ENCODE results near the gene ADAP1.

ADAP1 gene

DNA sequence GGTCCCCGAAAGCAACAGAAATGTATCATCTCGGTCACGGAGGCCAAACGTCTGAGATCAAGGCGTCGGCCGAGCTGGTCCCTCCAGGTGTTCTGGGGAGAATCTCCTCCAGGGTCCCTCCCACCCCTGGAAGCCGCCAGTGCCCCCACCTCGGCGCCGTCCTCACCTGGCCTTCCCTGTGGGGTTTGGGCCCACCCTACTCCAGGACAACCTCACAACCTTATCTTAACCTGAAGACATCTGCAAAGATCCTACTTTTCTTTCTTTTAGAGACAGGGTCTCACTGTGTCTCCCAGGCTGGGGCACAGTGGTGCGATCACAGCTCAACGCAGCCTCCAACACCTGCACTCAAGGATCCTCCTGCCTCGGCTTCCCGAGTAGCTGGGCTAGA is 33.4 kb downstream of the ADAP1 start:
- DNase-seq, result no peak

DNA sequence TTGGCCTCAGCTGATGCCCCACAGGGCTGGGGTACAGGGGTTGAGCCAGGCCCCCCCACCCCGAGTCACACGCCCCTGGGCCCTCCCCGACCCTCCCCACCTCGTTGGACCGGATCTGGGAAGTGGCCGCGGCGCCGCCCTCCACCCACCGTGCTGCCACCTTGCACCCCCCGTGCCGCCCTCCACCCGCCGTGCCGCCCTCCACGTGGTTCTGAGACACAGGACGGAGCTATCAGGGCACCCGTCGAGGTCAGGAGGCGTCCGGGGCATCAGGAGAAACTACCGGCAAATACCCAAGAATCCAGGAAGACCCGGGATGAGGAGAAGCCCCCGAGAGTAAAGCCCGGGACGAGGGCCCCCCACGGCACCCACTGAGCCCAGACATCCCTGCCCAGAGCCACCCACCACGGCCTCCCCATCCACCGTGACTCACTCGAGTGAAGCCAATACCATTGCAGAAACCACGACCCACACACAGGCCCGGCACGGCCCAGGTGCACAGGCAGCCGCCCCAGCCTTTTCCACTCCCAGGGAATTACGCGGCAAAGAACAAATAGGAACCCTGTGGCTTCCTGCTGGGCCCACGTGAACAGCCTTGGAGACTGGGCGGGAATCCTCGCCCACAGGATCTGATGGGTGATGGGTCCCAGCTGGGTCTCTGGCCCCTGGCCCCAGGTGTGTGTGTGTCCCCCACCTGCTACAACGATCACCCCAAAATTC is 34.0 kb downstream of the ADAP1 start:
- DNase-seq, result no peak

DNA sequence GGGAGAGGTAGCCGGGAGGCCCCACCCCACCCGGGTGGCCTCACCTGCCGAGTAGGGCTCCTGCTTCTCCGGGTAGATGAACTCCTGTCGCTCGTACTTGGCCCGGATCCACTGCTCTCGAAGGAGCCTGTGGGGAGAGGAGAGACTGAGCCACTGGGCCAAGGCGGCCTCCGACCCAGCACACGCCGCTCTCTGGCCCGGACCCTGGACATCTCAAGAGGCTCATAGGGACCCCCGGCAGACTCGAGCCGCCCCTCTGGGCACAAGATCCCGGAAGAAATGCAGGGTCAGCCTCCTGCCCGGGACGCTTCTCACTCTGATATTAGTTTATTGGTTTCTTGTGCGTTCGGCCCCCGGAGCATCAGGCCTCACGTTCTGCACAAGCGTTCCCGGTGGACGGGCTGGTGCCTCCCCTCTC is 34.5 kb downstream of the ADAP1 start:
- no peak for DNase-seq

DNA sequence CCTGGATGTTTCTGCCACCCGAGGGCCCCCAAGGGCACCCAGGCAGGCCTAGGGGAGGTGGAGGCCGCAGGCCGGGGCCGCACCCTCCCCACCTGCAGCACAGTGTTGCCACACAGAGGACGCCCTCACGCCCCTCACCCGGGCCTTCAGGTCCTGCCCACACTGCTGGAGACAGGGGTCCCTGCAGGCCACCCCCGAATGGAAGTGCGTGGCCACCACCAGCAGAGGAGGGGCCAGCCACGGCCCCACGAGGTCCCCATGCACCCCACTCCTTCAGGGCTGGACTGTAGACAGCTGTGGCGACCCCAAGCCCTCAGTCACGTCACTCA is 35.4 kb downstream of the ADAP1 start:
- DNase-seq, result no peak

DNA sequence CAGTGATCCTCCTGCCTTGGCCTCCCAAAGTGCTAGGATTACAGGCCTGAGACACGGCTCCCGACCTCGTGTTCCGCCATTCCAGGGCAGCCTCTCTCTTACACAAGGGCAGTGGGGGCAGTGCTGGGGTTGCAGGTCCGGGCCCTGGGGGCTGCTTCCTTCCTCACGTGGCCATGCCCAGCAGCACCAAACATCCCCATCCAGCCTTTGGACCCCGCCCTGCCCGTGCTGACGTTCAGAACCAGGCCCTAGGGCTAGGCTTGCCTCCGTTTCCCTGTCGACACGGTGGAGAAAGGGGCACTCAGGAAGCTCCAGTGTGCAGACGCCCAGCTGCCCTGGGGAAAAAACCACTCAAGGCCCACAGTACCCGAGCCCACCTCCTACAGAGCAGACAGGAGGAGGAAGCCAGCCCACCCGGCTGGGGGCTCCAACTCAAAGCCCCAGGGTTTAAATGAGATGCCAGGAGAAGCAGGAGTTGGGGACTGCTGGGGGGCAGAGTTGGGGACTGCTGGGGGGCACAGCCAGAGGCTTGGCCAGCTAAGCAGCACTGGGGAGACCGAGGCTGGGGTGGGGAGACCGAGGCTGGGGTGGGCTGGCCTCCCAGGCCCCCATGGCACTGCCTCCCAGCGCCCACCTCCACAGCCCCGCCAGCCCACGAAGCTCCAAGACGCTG is 35.9 kb downstream of the ADAP1 start:
- DNase-seq, result no peak

DNA sequence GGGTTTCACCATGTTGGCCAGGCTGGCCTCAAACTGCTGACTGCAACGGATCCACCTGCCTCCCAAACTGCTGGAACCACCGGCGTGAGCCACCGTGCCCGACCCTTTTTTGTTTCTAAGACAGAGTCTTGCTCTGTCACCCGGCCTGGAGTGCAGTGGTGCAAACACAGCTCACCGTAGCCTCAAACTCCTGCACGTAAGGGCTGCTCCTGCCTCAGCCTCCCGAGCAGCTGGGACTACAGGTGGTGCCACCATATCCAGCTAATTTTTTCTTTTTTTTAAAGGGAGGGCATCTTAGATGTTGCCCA is 36.4 kb downstream of the ADAP1 start:
- DNase-seq, result no peak

DNA sequence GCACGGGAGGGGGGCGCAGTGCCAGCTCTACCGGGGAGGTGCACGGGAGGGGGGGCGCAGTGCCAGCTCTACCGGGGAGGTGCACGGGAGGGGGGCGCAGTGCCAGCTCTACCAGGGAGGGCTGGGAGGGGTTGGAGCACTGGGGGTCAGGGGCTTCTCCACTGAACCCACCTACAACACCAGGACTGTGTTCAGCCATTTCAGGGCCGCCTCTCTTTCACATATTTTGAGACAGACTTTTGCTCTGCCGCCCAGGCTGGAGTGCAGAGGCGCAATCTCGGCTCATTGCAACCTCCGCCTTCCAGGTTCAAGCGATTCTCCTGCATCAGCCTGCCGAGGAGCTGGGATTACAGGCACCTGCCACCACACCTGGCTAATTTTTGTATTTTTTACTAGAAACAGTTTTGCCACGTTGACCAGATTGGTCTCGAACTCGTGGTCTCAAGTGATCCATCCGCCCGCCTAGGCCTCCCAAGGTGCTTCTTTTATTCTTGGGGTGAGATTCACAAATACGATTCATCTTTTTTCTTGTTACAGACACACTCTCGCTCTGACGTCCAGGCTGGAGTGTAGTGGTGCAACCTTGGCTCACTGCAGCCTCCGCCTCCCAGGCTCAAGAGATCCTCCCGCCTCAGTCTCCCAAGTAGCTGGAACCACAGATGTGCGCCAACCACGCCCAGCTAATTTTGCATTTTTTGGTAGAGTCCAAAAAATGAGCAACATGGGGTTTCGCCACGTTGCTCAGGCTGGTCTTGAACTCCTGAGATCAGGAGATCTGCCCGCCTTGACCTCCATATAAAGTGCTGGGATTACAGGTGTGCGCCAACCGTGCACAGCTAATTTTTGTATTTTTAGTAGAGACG is 37.0 kb downstream of the ADAP1 start:
- DNase-seq, result no peak

DNA sequence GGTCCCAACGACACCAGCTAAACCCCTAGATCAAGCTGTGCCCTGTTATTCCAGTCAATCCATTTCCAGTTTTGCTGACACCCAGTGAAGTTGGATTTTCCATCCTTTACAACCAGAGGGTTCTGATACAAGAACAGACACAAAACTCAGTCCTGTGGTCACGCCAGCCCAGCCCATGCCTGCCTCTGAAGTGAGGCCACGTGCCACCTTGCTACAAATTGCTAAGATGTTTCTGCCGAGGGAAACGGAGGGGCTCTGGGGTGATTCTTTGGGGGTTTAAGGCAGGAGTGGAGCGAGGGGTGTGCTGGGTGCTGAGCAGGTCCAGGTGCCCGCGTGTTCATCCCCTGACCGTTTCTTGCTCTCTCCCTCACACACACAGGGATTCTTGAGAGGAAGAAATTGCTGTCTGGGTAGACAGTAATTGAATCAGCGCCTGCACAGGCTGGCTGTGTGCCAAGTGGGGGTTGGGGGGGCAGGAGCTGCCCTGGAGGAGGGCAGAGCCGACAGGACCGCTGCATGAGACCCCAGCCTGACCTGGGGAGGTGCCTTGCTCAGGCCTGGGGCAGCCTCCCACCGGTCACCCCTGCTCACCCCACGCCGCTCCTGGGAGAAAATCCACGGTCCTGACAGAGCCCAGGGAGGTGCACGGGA is 38.1 kb downstream of the ADAP1 start:
- no peak for DNase-seq

DNA sequence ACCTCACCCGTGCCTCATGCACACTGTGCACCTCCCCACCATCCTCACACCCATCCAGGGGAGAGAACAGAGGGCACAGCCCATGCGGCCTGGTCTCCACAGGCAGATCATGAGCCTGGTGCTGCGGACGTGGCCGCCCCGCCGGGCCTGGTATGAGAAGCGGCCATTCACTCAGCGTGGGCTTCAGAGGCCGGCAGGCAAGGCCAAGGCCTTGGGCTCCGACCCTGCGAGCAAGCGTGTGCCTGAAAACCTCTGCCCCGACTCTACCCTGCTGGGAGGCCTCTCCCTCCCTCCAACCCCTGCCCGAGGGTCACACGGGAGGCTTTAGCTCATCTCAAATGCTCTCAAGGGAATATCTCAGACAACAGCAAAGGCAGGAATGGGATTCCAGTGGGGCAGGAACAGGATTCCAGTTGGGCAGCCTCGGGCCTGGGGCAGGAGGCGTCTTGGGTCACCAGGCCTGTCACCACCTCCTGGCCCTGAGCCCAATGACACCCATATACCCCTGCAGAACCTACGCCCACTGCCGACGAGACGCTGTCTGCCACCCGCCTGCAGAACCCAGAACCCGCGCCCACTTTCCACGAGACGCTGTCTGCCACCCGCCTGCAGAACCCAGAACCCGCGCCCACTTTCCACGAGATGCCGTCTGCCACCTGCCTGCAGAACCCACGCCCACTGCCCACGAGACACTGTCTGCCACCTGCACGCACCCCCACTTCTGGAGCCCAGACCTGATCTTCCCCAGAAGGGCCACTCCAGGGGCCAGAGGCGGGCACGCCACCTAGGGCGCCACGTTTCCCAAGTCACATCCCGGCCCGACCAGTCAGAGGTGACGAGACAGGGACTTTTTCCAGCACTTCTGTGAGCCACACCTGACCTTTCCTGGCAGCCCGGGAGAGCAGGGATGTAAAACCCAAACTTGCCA is 38.9 kb downstream of the ADAP1 start:
- DNase-seq, result no peak

DNA sequence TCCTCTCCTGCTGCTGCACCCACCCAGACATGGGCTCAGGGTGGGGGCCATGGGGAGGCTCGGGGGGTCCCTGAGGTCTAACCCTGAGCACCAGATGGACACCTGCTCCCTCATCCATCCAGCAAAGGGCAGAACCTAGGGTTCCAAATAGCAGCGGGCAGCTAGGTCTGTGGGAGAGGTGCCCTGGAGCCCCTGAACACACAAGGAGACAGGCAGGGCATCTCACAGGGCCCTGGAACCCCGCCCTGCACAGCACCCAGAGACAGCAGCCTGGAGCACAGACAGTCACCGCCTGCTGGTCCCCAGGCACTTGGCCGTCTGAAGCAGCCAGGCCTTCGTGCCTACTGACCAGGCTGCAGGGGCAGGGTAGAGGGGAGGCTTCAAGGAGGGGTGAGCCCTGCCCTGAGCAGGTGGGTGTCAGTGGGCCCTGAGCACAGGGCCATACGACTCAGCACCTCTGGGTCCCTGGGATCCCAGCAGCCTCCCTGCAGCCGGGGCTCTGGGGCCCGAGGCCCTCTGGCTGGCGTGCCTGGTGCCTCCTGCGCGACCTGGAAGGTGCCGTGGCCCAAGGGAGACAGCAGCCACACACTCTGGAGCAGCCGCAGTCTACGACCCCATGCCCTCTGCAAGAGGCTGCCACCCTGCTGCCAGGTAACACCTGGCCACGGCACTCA is 39.8 kb downstream of the ADAP1 start:
- no peak for DNase-seq

DNA sequence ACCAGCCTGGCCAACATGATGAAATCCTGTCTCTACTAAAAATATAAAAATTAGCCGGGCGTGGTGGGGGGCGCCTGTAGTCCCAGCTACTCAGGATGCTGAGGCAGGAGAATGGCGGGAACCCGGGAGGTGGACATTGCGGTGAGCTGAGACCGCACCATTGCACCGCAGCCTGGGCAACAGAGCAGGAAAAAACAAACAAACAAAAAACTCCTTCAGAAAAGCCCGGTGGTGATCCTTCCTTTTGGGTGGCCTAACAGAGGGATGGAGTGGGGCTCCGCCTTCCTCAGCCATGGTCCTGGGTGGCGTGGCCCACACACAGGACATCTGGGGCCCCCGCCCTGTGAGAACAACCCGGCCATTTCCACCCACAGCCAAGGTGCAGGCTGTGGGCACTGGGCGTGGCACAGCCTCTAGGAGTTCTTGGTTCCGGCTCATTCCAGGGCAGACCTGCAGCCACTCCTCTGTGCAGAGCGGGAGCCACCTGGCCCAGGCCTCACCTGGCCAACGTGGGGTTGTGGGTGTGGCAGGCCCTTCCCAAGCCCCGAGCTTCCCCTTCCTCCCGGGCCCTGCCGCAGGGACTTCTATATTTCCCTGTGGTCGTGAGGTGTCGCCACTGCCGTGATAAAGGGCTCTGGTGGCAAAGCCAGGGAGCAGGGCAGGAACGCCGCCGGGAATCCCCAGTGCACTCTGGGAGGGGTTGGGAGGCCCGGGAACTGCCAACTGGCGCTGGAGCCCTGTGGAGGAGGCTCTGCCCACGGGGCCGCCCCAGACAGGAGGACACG is 40.6 kb downstream of the ADAP1 start:
- no peak for DNase-seq

DNA sequence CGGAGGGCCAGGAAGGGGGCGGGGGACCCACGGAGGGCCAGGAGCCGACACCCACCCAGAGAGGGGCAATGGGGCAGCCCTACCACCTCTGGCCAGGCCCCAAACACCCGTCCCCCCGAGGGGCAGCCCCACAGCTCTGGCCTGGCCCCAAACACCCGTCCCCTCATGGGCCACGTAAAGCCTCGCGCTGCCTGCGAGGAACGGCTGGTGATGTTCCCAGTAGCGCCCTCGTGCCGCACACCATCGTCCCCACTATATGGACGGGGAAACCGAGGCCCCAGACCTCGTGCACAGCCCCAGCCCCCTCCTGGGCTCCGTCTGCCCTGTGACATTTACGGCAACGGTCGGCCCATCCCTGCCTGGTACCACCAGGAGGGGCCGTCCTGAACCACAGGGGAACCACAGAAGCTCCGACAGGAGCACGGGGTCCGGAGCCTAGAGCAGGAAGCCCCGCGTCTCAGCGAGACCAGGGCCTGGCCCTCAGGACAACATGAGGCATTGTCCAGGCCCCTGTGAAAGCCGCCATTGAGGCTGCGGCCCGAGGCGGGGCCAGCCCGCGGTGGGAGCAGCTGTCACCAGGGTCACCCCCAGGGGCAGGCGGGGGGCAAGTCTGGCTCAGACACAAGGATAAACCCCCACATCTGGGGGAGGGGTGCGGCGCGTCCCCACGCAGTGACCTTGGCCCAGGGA is 42.5 kb downstream of the ADAP1 start:
- DNase-seq, result no peak

DNA sequence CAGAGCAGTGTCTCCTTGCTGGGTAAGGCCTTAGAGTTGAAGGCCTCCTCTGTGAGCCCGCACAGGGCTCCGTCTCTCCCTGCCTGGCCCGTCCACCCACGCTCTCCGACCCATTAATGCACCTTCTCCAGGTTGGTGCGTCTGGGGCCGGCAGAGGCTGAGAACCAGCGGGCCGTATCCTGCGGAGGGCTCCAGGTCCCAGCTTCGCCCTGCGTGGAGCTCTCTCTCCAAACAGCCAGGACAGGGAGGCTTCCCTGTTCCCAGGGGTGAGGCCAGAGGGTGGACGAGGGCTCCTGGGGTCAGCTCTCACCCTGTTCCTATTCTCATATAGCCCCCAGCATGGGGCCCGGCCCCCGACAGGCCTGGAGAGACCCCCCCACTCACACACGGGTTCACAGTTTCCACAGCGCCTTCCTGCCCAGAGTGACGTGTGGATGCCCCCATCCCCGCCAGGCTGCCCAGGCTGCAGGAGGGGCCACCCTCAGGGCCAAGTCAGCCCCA is 43.5 kb downstream of the ADAP1 start:
- DNase-seq, result no peak

DNA sequence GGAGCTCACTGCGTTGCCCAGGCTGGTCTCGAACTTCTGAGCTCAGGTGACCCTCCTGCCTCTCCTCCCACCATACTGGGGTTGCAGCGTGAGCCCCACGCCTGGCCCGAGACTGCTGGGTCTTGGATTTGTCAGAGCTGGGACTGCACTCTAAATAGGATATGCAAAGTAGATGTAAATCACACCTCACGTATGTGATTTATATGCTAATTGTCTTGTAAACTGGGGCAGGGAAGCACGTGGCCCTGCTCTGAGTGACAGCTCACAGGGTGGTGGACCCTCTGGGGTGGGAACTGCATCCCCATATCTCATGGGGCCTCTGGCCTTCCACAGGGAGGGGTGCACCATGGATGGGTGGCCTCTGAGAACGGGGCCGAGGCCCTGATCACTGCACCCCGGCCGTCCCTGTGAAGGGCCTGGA is 44.0 kb downstream of the ADAP1 start:
- DNase-seq, result no peak

DNA sequence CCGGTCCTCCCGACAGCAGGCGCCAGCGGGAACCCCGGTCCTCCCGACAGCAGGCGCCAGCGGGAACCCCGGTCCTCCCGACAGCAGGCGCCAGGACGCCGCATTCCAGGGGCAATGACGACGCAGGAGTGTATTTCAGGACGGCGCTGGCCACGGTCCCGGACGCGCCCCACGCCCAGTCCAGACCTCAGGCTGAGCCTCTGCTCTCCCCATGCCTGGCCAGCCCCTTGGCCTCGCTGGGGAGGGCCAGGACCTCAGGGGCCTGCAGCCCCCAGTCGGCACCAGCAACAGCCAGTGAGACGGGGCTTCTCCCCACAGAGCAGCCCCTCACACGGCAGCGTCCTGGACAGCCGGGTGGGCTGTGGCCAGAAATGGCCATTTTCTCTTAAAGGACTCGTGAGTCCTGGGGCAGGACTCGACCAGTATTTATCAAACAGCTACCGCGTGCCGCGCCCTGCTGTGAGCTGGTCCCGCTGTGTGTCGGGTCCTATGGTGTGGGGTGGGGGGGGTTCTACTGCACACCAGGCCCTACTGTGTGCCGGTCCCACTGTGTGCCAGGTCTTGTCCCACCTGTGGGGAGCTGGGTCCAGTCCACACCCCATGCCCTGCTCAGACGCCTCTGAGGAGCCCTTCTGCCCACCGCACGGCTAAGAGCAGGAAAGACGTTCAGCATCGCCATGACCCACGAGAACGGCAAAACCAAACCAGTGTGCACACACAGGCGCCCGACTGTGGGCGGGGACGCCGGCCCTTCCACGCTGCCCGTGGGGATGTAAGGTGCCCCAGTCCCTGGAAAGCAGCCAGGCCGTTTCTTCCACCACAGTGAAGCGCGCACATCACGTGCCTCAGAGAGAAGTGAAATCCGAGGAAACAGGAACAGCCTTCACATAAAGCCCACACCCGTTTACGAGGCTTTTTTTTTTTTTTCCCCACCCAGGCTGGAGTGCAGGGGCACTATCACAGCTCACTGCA is 44.8 kb downstream of the ADAP1 start:
- DNase-seq, result no peak

DNA sequence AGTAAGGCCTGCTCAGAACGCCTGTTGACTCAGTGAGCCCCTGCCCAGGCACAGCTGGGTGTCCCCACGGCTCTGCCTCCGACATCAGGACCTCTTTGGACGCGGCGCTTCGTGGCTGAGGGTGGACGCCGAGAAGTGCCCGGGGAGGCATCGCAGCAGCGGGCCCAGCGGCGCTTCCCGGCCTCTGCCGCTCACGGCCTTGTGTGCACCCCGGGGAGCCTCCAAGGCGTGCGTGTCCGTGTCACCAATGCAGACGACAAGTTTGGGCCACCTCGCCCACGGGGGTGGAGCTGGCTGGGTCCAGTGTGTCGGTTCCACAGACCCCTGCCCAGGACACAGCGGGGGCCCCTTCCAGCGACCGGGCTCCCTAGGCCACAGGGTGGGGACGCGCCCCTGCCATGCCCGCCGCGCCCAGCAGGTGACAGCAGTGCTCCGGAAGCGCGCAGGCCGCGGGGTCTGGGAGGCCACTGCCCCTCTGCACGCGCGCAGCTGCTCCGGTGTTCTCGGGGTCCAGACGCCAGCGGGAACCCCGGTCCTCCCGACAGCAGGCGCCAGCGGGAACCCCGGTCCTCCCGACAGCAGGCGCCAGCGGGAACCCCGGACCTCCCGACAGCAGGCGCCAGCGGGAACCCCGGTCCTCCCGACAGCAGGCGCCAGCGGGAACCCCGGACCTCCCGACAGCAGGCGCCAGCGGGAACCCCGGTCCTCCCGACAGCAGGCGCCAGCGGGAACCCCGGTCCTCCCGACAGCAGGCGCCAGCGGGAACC is 45.7 kb downstream of the ADAP1 start:
- DNase-seq, result peak; percentile 52

DNA sequence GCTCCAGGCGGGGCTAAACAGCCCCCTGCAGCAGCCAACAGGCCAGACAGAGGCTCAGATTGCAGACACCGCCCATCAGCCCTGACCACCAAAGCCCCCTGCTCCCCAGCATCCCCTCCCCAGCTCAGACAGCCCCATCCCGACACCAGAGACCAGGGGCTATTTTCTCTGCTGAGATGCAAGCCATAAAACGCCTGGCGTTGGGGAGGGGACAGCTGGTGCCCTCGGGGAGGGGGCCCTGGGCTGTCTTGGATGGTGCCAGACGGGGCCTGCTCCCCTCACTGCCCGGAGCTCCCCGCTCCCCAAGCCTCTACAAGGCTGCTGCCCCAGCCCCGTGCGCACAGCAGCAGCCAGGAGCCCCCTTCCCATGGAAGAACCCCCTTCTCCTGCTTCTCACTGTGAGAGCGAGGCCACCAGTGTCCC is 46.3 kb downstream of the ADAP1 start:
- no peak for DNase-seq

All from effector CD8-positive, alpha-beta T cell (primary cell).